Sigmoid colon (tissue), 4 donors: ENCODE results near the gene EID2.

Source experiments
- EP300 ChIP-seq, 4 donors: sonication (generic); formaldehyde crosslinking; IDR thresholded peaks; one replicate each; pipeline ENCODE4 v1.6.1; 2017; ENCODE audit warnings: antibody characterized with exemption in 4 of 4
- TF ChIP-seq, protein P1 (sequence below), 4 experiments: fragments of 450-650 bp in 3 of 4; fragments of 200-600 bp in 1 of 4; IDR thresholded peaks; one replicate each; pipeline ENCODE4 v1.5.1; 2016 to 2019; ENCODE audit warnings: antibody characterized with exemption in 4 of 4, mild to moderate bottlenecking in 3 of 4, moderate library complexity in 2 of 4

DNA sequence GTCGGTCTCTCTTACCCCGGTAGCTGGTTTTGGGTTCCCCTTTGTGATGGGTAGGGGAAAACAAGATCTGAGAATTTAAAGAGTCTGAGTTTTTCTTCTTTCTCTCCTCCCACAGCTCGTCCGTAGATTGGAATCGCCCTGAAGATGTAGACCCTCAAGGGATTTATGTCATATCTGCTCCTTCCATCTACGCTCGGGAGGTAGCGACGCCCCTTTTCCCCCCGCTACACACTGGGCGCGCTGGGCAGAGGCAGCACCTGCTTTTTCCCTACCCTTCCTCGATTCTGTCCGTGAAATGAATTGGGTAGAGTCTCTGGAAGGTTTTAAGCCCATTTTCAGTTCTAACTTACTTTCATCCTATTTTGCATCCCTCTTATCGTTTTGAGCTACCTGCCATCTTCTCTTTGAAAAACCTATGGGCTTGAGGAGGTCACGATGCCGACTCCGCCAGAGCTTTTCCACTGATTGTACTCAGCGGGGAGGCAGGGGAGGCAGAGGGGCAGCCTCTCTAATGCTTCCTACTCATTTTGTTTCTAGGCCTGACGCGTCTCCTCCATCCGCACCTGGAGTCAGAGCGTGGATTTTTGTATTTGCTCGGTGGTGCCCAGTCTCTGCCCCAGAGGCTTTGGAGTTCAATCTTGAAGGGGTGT is 32.1 kb downstream of the EID2 start:
- TF ChIP-seq, protein P1, sequence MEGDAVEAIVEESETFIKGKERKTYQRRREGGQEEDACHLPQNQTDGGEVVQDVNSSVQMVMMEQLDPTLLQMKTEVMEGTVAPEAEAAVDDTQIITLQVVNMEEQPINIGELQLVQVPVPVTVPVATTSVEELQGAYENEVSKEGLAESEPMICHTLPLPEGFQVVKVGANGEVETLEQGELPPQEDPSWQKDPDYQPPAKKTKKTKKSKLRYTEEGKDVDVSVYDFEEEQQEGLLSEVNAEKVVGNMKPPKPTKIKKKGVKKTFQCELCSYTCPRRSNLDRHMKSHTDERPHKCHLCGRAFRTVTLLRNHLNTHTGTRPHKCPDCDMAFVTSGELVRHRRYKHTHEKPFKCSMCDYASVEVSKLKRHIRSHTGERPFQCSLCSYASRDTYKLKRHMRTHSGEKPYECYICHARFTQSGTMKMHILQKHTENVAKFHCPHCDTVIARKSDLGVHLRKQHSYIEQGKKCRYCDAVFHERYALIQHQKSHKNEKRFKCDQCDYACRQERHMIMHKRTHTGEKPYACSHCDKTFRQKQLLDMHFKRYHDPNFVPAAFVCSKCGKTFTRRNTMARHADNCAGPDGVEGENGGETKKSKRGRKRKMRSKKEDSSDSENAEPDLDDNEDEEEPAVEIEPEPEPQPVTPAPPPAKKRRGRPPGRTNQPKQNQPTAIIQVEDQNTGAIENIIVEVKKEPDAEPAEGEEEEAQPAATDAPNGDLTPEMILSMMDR (IDR thresholded peaks at IDR 0.05), result no peak
- no peak for TF ChIP-seq EP300 (IDR thresholded peaks at IDR 0.05)
